Central memory CD4-positive, alpha-beta T cell (primary cell): Measurements from ENCODE around the gene TBCK.
"Not testable (repeated sequence)": the region's sequence is repeated elsewhere in the genome, so short reads cannot be mapped to it uniquely, and the experiment has no call there.

Source experiments
- DNase-seq: peaks from one replicate; pipeline ENCODE4 v3.0.0; 2022

The TBCK gene

GRCh38 chr4:106208481-106209460 lies 107.2 kb downstream of the TBCK start:
- DNase-seq: no peak

GRCh38 chr4:106201373-106201772 lies 114.6 kb downstream of the TBCK start:
- DNase-seq: no peak

GRCh38 chr4:106195435-106195950 lies 120.5 kb downstream of the TBCK start:
- no peak for DNase-seq

- no peak for DNase-seq
Observed at GRCh38 chr4:106194801-106195200, 121.2 kb downstream of the TBCK start.

GRCh38 chr4:106192131-106192530 lies 123.9 kb downstream of the TBCK start:
- DNase-seq: no peak

- DNase-seq: no peak
Observed at GRCh38 chr4:106186201-106186600, 129.8 kb downstream of the TBCK start.

GRCh38 chr4:106183551-106183950 lies 132.5 kb downstream of the TBCK start:
- DNase-seq: no peak

- DNase-seq: no peak
Observed at GRCh38 chr4:106172861-106173260, 143.1 kb downstream of the TBCK start.

GRCh38 chr4:106165351-106166010 lies 150.5 kb downstream of the TBCK start:
- DNase-seq: no peak

- no peak for DNase-seq
Observed at GRCh38 chr4:106162278-106162677, 153.7 kb downstream of the TBCK start.

GRCh38 chr4:106160560-106160959 lies 155.4 kb downstream of the TBCK start:
- no peak for DNase-seq

GRCh38 chr4:106149911-106150310 lies 166.1 kb downstream of the TBCK start:
- DNase-seq: no peak

- DNase-seq: no peak
Observed at GRCh38 chr4:106149026-106149425, 167.0 kb downstream of the TBCK start.

- DNase-seq: no peak
Observed at GRCh38 chr4:106142616-106143127, 173.3 kb downstream of the TBCK start.

- no peak for DNase-seq
Observed at GRCh38 chr4:106140601-106141000, 175.4 kb downstream of the TBCK start.

GRCh38 chr4:106136777-106137331 lies 179.2 kb downstream of the TBCK start:
- no peak for DNase-seq

GRCh38 chr4:106132045-106132444 lies 184.0 kb downstream of the TBCK start:
- no peak for DNase-seq

GRCh38 chr4:106126062-106126461 lies 189.9 kb downstream of the TBCK start:
- no peak for DNase-seq

GRCh38 chr4:106119949-106120555 lies 196.0 kb downstream of the TBCK start:
- not testable (repeated sequence) for DNase-seq

GRCh38 chr4:106116025-106116424 lies 200.0 kb downstream of the TBCK start:
- DNase-seq: no peak

- DNase-seq: no peak
Observed at GRCh38 chr4:106114270-106114669, 201.7 kb downstream of the TBCK start.

- DNase-seq: not testable (repeated sequence)
Observed at GRCh38 chr4:106111778-106112469, 204.1 kb downstream of the TBCK start.
